Breast epithelium (tissue), 4 donors: ENCODE data around the gene PANX1. TPM values are rescaled to one million over a fixed set of nuclear protein-coding genes. Genes with fewer than 3 reads are reported as not detected.
"Not testable (repeated sequence)": the region's sequence is repeated elsewhere in the genome, so short reads cannot be mapped to it uniquely, and the experiment has no call there.

Experiments used
- DNase-seq, 2 donors: peaks; one replicate each; pipeline ENCODE4 v3.0.0-alpha.2; 2019; ENCODE audit warnings: low spot score in 2 of 2
- H3K27ac ChIP-seq, 2 donors: fragments of 200-600 bp; sonication (generic) in 1 of 2; one replicate each; pipeline ENCODE4 v1.5.1; 2016 to 2019; ENCODE audit warnings: mild to moderate bottlenecking in 1 of 2
- H3K27me3 ChIP-seq, 2 donors: fragments of 200-600 bp; sonication (generic) in 1 of 2; one replicate each; pipeline versions ENCODE4 v1.5.1 to v1.6.0; 2017 to 2019; ENCODE audit warnings: control low read depth in 1 of 2, mild to moderate bottlenecking in 1 of 2
- H3K36me3 ChIP-seq: fragments of 200-600 bp; one replicate; pipeline ENCODE4 v1.5.1; 2019
- H3K4me1 ChIP-seq, 2 donors: fragments of 200-600 bp; sonication (generic); one replicate each; pipeline ENCODE4 v1.5.1; 2016 to 2019; ENCODE audit warnings: control low read depth in 1 of 2
- H3K4me3 ChIP-seq, 3 donors: fragments of 200-600 bp; sonication (generic); 1 replicate in 2 of 3; 2 replicates in 1 of 3; pipeline ENCODE4 v1.5.1; 2016 to 2019; ENCODE audit warnings: mild to moderate bottlenecking in 3 of 3, moderate library complexity in 2 of 3
- H3K9me3 ChIP-seq, 2 donors: fragments of 200-600 bp; sonication (generic) in 1 of 2; one replicate each; pipeline ENCODE4 v1.5.1; 2016 to 2019; ENCODE audit warnings: control low read depth in 1 of 2
- POLR2A ChIP-seq: fragments of 450-650 bp; IDR thresholded peaks from one replicate; pipeline ENCODE4 v1.6.1; 2016; ENCODE audit warnings: antibody characterized with exemption, mild to moderate bottlenecking, moderate library complexity
- POLR2AphosphoS5 ChIP-seq, 3 donors: sonication (generic); formaldehyde crosslinking; IDR thresholded peaks; one replicate each; pipeline ENCODE4 v1.6.1; 2017; ENCODE audit warnings: antibody characterized with exemption in 3 of 3
- intact Hi-C: fragments of 100-400 bp; cut with DNase I; formaldehyde crosslinking; loops from one replicate; pipeline ENCODE4 v1.15.1; 2023; ENCODE audit warnings: low total_unique reads
- total RNA-seq, 3 donors: library from RNA; depleted of rRNA; stranded (reverse); fragments of >200 nt; gene quantifications; one replicate each; pipeline ENCODE4 v1.1.0, GENCODE V29; 2016
- TF ChIP-seq, protein P1 (sequence below), 3 donors: fragments of 450-650 bp; IDR thresholded peaks; one replicate each; pipeline ENCODE4 v1.5.1; 2016 to 2017; ENCODE audit warnings: antibody characterized with exemption in 3 of 3, mild to moderate bottlenecking in 3 of 3, moderate library complexity in 3 of 3

The PANX1 gene
- total RNA-seq, 3 donors from 2014 or later = 16.7 to 20.3 (median 17.7) TPM

DNA sequence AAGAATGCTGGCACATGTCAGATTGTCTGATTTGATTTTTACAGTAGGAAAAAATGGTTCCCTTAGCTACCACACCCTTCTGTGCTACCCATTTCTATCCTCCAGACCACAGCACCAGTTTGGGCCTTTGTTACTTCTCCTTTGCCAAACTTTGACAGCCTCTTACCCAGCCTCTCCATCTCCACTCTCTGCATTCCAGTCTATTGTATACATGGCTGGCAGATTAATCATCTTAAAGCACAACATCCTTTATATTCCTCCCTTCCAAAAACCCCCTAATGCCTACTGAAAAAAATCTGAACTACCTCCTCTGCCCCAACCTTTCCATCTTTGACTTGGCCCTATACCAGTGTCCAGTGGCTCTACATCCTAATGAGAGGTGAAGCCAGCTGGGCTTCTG, 10.8 kb upstream of the PANX1 start:
- TF ChIP-seq, protein P1, sequence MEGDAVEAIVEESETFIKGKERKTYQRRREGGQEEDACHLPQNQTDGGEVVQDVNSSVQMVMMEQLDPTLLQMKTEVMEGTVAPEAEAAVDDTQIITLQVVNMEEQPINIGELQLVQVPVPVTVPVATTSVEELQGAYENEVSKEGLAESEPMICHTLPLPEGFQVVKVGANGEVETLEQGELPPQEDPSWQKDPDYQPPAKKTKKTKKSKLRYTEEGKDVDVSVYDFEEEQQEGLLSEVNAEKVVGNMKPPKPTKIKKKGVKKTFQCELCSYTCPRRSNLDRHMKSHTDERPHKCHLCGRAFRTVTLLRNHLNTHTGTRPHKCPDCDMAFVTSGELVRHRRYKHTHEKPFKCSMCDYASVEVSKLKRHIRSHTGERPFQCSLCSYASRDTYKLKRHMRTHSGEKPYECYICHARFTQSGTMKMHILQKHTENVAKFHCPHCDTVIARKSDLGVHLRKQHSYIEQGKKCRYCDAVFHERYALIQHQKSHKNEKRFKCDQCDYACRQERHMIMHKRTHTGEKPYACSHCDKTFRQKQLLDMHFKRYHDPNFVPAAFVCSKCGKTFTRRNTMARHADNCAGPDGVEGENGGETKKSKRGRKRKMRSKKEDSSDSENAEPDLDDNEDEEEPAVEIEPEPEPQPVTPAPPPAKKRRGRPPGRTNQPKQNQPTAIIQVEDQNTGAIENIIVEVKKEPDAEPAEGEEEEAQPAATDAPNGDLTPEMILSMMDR (IDR thresholded peaks at IDR 0.05) = no peak
- TF ChIP-seq POLR2A = no peak
- no peak for TF ChIP-seq POLR2AphosphoS5 (IDR thresholded peaks at IDR 0.05)
- no peak overlapping the region for H3K27ac ChIP-seq
- intact Hi-C loops = no loop called here
- H3K4me3 ChIP-seq = no peak overlapping the region
- no peak for DNase-seq
- H3K27me3 ChIP-seq = no peaks in the 10 kb centered on the region
- H3K9me3 ChIP-seq = no peaks in the 10 kb centered on the region
- H3K4me1 ChIP-seq = no peaks in the 10 kb centered on the region
- no peaks in the 10 kb centered on the region for H3K36me3 ChIP-seq

DNA sequence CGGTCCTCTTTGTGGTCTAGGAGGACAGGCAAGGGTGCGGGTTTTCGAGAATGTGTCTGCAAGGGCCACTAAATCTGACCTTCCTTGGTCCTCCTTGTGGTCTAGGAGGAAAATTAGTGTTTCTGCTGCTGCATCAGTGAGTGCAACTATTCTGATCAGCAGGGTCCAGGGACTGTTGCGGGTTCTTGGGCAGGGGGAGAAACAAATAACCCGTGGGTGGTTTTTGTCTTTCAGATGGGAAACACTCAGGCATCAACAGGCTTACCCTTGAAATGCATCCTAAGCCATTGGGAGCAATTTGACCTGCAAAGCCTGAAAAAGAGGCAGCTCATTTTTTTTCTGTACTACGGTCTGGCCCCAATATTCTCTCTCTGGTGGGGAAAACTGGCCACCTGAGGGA, 9.0 kb upstream of the PANX1 start:
- H3K4me1 ChIP-seq, DNase-seq, H3K4me3 ChIP-seq, H3K27ac ChIP-seq, H3K36me3 ChIP-seq, intact Hi-C loops, H3K9me3 ChIP-seq, H3K27me3 ChIP-seq: not testable (repeated sequence)

DNA sequence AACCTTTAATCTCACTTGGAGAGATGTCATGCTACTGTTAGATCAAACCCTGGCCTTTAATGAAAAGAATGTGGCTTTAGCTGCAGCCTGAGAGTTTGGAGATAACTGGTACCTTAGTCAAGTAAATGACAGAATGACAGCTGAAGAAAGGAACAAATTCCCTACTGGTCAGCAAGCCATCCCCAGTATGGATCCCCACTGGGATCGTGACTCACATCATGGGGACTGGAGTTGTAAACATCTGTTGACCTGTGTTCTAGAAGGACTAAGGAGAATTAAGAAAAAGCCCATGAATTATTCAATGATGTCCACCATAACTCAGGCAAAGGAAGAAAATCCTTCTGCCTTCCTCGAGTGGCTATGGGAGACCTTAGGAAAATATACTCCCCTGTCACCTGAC, 8.1 kb upstream of the PANX1 start:
- H3K27ac ChIP-seq, H3K9me3 ChIP-seq, DNase-seq, H3K4me1 ChIP-seq, H3K36me3 ChIP-seq, H3K27me3 ChIP-seq, intact Hi-C loops, H3K4me3 ChIP-seq: not testable (repeated sequence)

DNA sequence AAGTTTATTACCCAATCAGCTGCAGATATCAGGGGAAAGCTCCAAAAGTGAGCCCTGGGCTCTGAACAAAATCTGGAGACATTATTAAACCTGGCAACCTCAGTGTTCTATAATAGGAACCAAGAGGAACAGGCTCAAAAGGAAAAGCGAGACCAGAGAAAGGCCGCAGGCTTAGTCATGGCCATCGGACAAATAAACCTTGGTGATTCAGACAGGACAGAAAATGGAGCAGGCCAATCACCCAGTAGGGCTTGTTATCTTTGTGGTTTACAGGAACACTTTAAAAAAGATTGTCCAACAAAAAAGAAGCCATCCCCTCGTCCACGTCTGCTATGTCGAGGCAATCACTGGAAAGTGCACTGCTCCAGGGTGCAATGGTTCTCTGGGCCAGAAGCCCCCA, 7.7 kb upstream of the PANX1 start:
- Histone ChIP-seq H3K4me1 (no peaks in the 10 kb centered on the region), H3K27ac (no peak overlapping the region), H3K4me3 (no peak overlapping the region), H3K27me3 (no peaks in the 10 kb centered on the region), H3K36me3 (no peaks in the 10 kb centered on the region), H3K9me3 (no peaks in the 10 kb centered on the region)
- TF ChIP-seq POLR2AphosphoS5 (IDR thresholded peaks at IDR 0.05) (no peak), POLR2A (no peak)
- TF ChIP-seq, protein P1 (IDR thresholded peaks at IDR 0.05) = no peak
- DNase-seq = no peak
- intact Hi-C loops = no loop called here

DNA sequence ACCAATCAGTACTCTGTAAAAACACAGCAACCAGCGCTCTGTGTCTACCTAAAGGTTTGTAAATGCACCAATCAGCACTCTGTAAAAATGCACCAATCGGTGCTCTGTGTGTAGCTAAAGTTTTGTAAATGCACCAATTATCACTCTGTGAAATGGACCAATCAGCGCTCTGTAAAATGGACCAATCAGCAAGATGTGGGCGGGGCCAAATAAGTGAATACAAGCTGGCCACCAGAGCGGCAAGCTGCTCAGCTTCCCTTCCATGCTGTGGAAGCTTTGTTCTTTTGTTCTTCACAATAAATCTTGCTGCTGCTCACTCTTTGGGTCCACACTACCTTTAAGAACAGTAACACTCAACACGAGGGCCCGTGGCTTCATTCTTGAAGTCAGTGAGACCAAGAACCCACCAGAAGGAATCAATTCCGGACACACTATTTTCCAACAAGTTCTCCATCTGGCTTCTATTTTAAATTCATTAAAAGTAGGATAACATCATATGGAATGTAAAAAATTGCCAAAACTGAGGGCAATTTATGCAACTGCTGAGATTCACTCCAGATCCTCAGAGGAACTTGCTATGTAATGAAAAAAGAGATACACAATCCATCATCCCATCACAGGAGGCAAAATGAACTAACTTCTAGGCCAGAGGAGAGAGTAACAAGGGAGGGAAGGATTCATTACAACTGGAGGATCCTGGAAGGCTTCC, 3.1 kb upstream of the PANX1 start:
- peaks cover 0 to 2% of the 10 kb centered on the region in 2 donors for H3K4me1 ChIP-seq
- H3K9me3 ChIP-seq = no peaks in the 10 kb centered on the region
- intact Hi-C loops = no loop called here
- no peak overlapping the region for H3K4me3 ChIP-seq
- H3K27me3 ChIP-seq = no peaks in the 10 kb centered on the region
- H3K27ac ChIP-seq = no peak overlapping the region
- TF ChIP-seq, protein P1 (IDR thresholded peaks at IDR 0.05) = no peak
- TF ChIP-seq POLR2A (no peak), POLR2AphosphoS5 (IDR thresholded peaks at IDR 0.05) (no peak)
- DNase-seq = no peak
- H3K36me3 ChIP-seq = no peaks in the 10 kb centered on the region

DNA sequence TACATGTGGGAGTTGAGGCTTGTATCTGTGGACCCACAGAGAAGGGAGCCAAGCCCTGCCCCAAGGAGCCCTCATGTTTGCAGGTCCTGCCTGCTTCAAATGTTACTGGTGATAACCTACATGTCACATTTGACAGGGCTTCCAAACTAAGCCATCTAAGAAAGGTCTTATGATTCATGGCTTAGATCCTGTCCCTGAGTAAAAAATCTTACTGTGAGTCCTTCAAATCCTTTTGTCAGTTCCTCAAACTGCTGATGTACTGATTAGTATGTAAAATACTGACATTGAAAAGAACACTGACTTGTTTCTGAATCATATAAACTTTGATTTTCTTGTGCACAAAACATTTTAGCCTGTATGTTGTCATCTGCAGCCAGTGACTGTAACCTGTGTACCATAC, 1.0 kb upstream of the PANX1 start:
- Histone ChIP-seq H3K9me3 (no peaks in the 10 kb centered on the region), H3K27ac (peak overlapping the region; percentile 89 to 93), H3K4me3 (peak overlapping the region; percentile 75 to 82 (median 80)), H3K36me3 (no peaks in the 10 kb centered on the region), H3K4me1 (peaks cover 0 to 2% of the 10 kb centered on the region in 2 donors), H3K27me3 (no peaks in the 10 kb centered on the region)
- TF ChIP-seq POLR2A = no peak
- TF ChIP-seq, protein P1 (IDR thresholded peaks at IDR 0.05) = no peak
- no peak for TF ChIP-seq POLR2AphosphoS5 (IDR thresholded peaks at IDR 0.05)
- DNase-seq = no peak
- intact Hi-C loops = no loop called here
